PFSK-1 (cell line): Measurements from ENCODE around the gene GPR161.

Experiments
- FOXP2 ChIP-seq: optimal IDR thresholded peaks from 2 replicates; pipeline ENCODE3; 2011; ENCODE audit warnings: borderline replicate concordance, control low read depth, inconsistent platforms; ENCODE audit not compliant: insufficient read depth; ENCODE audit errors: extremely low read length, extremely low read depth
- POLR2AphosphoS5 ChIP-seq: IDR thresholded peaks from 2 replicates; pipeline ENCODE4 v1.6.1; 2012; ENCODE audit warnings: low read depth, mild to moderate bottlenecking, control low read depth, low read length, moderate library complexity
- SIN3A ChIP-seq: IDR thresholded peaks from 2 replicates; pipeline ENCODE4 v1.6.1; 2012; ENCODE audit warnings: mild to moderate bottlenecking, low read length, moderate library complexity, borderline replicate concordance; ENCODE audit not compliant: insufficient read depth
- TAF1 ChIP-seq: IDR thresholded peaks from 2 replicates; pipeline ENCODE4 v1.6.1; 2012; ENCODE audit warnings: low read length, control low read depth, borderline replicate concordance; ENCODE audit not compliant: insufficient read depth
- TF ChIP-seq, protein P1 (sequence below), 2 experiments: IDR thresholded peaks; 2 replicates each; pipeline versions ENCODE4 v1.6.1 to v1.8.0; 2011 to 2012; ENCODE audit warnings: low read depth in 2 of 2, low read length in 2 of 2, control low read depth in 1 of 2, inconsistent platforms in 1 of 2, mild to moderate bottlenecking in 1 of 2, moderate library complexity in 1 of 2; ENCODE audit not compliant: insufficient read depth in 1 of 2

GPR161 gene

DNA sequence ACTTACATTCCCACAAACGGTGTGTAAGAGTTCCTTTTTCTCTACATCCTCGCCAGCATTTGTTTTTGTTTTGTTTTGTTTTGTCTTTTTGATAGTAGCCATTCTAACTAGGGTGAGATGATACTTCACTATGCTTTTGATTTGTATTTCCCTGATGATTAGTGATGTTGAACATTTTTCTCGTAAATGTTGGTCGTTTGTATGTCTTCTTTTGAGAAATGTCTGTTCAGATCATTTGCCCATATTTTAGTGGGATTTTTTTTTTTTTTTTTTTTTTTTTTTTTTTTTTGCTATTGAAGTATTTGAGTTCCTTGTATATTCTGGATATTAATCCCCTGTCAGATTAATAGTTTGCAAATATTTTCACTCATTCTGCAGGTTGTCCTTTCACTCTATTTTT is 19.2 kb upstream of the GPR161 start:
- no peak for TF ChIP-seq POLR2AphosphoS5
- no peak for TF ChIP-seq SIN3A
- TF ChIP-seq, protein P1, sequence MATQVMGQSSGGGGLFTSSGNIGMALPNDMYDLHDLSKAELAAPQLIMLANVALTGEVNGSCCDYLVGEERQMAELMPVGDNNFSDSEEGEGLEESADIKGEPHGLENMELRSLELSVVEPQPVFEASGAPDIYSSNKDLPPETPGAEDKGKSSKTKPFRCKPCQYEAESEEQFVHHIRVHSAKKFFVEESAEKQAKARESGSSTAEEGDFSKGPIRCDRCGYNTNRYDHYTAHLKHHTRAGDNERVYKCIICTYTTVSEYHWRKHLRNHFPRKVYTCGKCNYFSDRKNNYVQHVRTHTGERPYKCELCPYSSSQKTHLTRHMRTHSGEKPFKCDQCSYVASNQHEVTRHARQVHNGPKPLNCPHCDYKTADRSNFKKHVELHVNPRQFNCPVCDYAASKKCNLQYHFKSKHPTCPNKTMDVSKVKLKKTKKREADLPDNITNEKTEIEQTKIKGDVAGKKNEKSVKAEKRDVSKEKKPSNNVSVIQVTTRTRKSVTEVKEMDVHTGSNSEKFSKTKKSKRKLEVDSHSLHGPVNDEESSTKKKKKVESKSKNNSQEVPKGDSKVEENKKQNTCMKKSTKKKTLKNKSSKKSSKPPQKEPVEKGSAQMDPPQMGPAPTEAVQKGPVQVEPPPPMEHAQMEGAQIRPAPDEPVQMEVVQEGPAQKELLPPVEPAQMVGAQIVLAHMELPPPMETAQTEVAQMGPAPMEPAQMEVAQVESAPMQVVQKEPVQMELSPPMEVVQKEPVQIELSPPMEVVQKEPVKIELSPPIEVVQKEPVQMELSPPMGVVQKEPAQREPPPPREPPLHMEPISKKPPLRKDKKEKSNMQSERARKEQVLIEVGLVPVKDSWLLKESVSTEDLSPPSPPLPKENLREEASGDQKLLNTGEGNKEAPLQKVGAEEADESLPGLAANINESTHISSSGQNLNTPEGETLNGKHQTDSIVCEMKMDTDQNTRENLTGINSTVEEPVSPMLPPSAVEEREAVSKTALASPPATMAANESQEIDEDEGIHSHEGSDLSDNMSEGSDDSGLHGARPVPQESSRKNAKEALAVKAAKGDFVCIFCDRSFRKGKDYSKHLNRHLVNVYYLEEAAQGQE (IDR thresholded peaks at IDR 0.05; ENCODE audit: insufficient read depth in 1 of 2, low read depth in 2 of 2, low read length in 2 of 2): no peak
- TF ChIP-seq TAF1: no peak

DNA sequence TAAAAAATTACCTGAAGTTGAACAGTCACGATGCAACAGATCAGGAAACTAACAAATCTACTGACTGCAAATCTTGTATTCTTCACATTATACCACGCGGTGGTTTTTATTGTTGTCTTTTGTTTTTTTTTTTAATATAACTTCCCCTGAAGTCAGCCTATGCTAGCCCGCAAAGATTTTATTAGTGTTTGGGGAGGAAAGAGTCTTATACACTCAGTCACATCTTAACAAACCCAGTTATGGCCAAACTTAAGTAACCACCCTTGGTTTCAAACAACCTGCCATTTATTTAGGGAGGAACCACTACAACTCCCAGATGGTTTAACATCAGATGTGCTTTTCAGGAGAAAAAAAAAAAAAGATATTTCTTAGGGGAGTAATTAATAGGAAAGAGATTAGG is 15.2 kb upstream of the GPR161 start:
- TF ChIP-seq, protein P1 (IDR thresholded peaks at IDR 0.05; ENCODE audit: insufficient read depth in 1 of 2, low read depth in 2 of 2, low read length in 2 of 2): no peak
- TF ChIP-seq POLR2AphosphoS5 (no peak), FOXP2 (no peak), TAF1 (no peak), SIN3A (no peak)

DNA sequence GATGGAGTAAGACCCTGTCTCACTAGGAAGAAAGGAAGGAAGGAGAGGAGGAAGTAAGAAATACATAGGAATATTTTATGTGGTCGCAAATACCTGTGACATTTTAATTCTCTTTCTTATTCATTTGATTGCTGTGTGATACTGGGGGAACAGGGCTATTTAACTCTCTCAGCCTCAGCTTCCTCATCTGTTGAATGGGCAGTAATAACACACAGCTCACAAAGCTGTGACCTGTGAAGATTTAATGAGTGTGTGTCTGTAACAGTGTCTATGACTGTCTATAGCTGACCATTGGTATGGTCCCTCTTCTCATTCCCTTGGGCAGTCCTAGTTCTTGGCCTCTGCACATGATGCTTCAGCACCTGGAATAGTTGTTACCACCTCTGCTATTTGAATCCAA is 13.6 kb upstream of the GPR161 start:
- TF ChIP-seq SIN3A: no peak
- TF ChIP-seq, protein P1 (IDR thresholded peaks at IDR 0.05; ENCODE audit: insufficient read depth in 1 of 2, low read depth in 2 of 2, low read length in 2 of 2): no peak
- TF ChIP-seq POLR2AphosphoS5: no peak
- no peak for TF ChIP-seq TAF1
- no peak for TF ChIP-seq FOXP2

DNA sequence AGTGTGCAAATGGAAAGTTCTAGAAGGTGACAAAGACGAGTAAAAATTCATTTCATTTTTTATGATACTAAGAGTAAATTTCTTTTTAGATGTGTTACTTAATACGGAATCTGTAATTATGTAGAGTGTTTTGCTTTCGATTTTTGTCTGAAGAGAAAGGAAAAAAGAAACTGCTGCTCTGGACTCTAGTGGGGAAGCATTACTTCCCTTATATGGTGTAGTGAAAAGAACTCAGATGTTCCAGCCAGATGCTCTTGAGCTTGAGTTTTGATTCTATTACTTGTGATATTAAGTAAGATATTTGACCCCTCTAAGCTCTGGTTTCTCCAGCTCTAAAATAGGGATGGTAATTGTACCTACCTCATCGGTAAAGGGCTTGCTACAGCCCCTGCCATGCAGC is 12.2 kb upstream of the GPR161 start:
- TF ChIP-seq TAF1 (no peak), SIN3A (no peak), FOXP2 (no peak), POLR2AphosphoS5 (no peak)
- TF ChIP-seq, protein P1 (IDR thresholded peaks at IDR 0.05; ENCODE audit: insufficient read depth in 1 of 2, low read depth in 2 of 2, low read length in 2 of 2): no peak

DNA sequence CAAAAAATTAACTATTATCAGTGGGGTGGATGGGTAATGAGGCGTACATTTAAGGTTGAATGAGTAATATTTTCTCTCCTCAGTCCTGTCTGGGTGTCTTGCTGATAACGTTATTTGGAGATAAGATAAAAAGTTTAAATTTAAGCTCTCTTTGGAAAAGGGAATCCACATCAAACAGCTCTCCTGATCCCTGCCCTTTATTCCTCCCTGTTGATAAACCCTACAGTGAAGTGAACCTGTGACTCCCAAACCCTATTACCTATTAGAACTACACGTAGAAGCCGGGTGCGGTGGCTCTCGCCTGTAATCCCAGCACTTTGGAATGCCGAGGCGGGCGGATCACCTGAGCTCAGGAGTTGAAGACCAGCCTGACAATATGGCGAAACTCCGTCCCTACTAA is 9.9 kb upstream of the GPR161 start:
- TF ChIP-seq TAF1 (no peak), SIN3A (no peak), FOXP2 (no peak), POLR2AphosphoS5 (no peak)
- TF ChIP-seq, protein P1 (IDR thresholded peaks at IDR 0.05; ENCODE audit: insufficient read depth in 1 of 2, low read depth in 2 of 2, low read length in 2 of 2): no peak
